ENCODE measurements around the gene TRAF2.

GRCh38 chr9:136857581-136858412 is 28.5 kb upstream of the TRAF2 start:
- TF ChIP-seq ZC3H11A (IDR thresholded peaks at IDR 0.05; ENCODE audit: low read depth, low read length) (no peak), BRD9 (IDR thresholded peaks at IDR 0.05; ENCODE audit: low read depth, partially characterized antibody) (no peak), CTCF (IDR thresholded peaks at IDR 0.05 in 2 of 3, conservative IDR thresholded peaks at IDR 0.05 in 1 of 3; ENCODE audit: insufficient read depth in 2 of 3, low read depth in 1 of 3, low read length in 3 of 3) (no peak), MEIS2 (IDR thresholded peaks at IDR 0.05; ENCODE audit: partially characterized antibody) (no peak), HDAC6 (IDR thresholded peaks at IDR 0.05; ENCODE audit: low read depth, low read length) (no peak), ZFPM2 (CRISPR knock-in tag; IDR thresholded peaks at IDR 0.05) (no peak), CUX1 (CRISPR knock-in tag; IDR thresholded peaks at IDR 0.05) (no peak), SREBF2 (CRISPR knock-in tag; IDR thresholded peaks at IDR 0.05) (no peak), TFAP4 (CRISPR knock-in tag; IDR thresholded peaks at IDR 0.05; ENCODE audit: borderline replicate concordance) (no peak), HDAC2 (IDR thresholded peaks at IDR 0.05) (no peak), RB1 (IDR thresholded peaks at IDR 0.05; ENCODE audit: low read depth) (no peak), RCOR1 (IDR thresholded peaks at IDR 0.05; ENCODE audit: borderline replicate concordance in 1 of 2, low read depth in 2 of 2, low read length in 2 of 2) (no peak), ZNF431 (CRISPR knock-in tag; IDR thresholded peaks at IDR 0.05) (no peak), MTA3 (IDR thresholded peaks at IDR 0.05; ENCODE audit: borderline replicate concordance) (no peak)
